NCI-H2227 (cell line): ENCODE results near the gene FRMD4A.

Experiments
- DNase-seq: peaks from one replicate; lab custom pipeline; 2025; ENCODE audit not compliant: unreplicated experiment; lab: John Stamatoyannopoulos, UW

Gene FRMD4A

GRCh38 chr10:14024329-14025202 is 306.2 kb downstream of the FRMD4A start:
- DNase-seq = no peak

GRCh38 chr10:14023673-14024328 is 306.9 kb downstream of the FRMD4A start:
- DNase-seq = no peak

- no peak for DNase-seq
Measured at GRCh38 chr10:14022954-14023672, 307.6 kb downstream of the FRMD4A start.

GRCh38 chr10:14022052-14022451 is 308.7 kb downstream of the FRMD4A start:
- no peak for DNase-seq

GRCh38 chr10:14020037-14020664 is 310.6 kb downstream of the FRMD4A start:
- DNase-seq = no peak

- DNase-seq = no peak
Measured at GRCh38 chr10:14017467-14017866, 313.3 kb downstream of the FRMD4A start.

GRCh38 chr10:14016931-14017333 is 313.8 kb downstream of the FRMD4A start:
- no peak for DNase-seq

- DNase-seq = no peak
Measured at GRCh38 chr10:14016011-14016536, 314.6 kb downstream of the FRMD4A start.

- no peak for DNase-seq
Measured at GRCh38 chr10:14014423-14014822, 316.3 kb downstream of the FRMD4A start.

- DNase-seq = no peak
Measured at GRCh38 chr10:14010769-14011574, 319.8 kb downstream of the FRMD4A start.

- no peak for DNase-seq
Measured at GRCh38 chr10:14010101-14010558, 320.6 kb downstream of the FRMD4A start.

GRCh38 chr10:14009371-14010100 is 321.2 kb downstream of the FRMD4A start:
- DNase-seq = no peak

GRCh38 chr10:14008740-14009080 is 322.0 kb downstream of the FRMD4A start:
- DNase-seq = no peak

- DNase-seq = no peak
Measured at GRCh38 chr10:14004536-14004935, 326.2 kb downstream of the FRMD4A start.

- DNase-seq = no peak
Measured at GRCh38 chr10:14003517-14004184, 327.1 kb downstream of the FRMD4A start.

- no peak for DNase-seq
Measured at GRCh38 chr10:14001298-14002040, 329.3 kb downstream of the FRMD4A start.

- no peak for DNase-seq
Measured at GRCh38 chr10:13998163-13998835, 332.4 kb downstream of the FRMD4A start.

GRCh38 chr10:13997650-13998049 is 333.1 kb downstream of the FRMD4A start:
- DNase-seq = no peak
